ENCODE measurements around the gene ITGA5.
A peak's percentile ranks its signal among the peaks of the same experiment; 100 is the strongest.

DNA sequence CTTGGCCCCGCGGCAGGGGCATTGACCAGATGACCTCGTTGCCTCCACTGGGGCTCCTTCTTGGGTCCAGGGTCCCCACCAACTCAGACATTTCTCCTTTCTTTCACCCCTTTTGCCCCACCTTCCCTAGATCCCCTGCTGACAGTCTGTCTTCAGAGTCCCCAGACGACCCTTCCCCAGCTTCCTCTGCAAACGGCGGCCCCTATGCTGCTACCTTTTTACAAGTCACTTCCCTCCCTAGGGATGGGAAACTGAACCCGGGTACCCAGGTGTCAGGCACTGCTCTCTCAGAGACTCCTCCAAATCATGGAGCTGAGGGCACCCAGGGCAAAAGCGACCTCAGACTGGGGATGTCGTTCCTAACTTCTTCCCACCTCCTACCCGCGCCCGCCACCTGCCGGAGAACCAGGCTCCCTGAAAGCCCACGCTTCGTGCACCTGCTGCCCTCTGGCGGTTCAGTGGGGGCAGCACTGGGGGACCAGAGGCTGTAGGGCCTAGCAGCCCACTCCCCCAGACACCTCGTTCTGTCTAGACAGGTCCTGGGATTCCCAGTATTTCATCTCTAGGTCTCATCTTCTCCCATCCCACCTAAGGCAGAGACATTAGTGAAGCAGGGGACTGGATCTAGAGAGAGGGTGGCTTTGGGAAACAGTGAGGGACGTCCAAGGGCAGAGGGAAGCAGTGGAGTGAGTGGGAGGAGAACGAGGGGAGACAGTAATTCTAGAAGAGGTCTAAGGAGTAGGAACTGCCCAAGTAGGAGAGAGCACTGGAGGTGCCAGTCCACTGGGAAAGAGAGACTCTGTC lies 39.5 kb downstream of the ITGA5 start:
- TF ChIP-seq, protein P1, sequence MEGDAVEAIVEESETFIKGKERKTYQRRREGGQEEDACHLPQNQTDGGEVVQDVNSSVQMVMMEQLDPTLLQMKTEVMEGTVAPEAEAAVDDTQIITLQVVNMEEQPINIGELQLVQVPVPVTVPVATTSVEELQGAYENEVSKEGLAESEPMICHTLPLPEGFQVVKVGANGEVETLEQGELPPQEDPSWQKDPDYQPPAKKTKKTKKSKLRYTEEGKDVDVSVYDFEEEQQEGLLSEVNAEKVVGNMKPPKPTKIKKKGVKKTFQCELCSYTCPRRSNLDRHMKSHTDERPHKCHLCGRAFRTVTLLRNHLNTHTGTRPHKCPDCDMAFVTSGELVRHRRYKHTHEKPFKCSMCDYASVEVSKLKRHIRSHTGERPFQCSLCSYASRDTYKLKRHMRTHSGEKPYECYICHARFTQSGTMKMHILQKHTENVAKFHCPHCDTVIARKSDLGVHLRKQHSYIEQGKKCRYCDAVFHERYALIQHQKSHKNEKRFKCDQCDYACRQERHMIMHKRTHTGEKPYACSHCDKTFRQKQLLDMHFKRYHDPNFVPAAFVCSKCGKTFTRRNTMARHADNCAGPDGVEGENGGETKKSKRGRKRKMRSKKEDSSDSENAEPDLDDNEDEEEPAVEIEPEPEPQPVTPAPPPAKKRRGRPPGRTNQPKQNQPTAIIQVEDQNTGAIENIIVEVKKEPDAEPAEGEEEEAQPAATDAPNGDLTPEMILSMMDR (IDR thresholded peaks at IDR 0.05) = peak in 2 of 3 donors; percentile 6 to 99
- TF ChIP-seq POLR2A (IDR thresholded peaks at IDR 0.05) = no peak
